GM21825 (cell line): Measurements from ENCODE around the gene EBNA1BP2.
A peak's percentile ranks its signal among the peaks of the same experiment; 100 is the strongest.
"Not testable (repeated sequence)": the region's sequence is repeated elsewhere in the genome, so short reads cannot be mapped to it uniquely, and the experiment has no call there.

Experiments used
- ATAC-seq: cut with Tn5 transposase; IDR thresholded peaks from one replicate; pipeline ENCODE4 v1.9.1; 2021; ENCODE audit warnings: mild to moderate bottlenecking, moderate library complexity; ENCODE audit not compliant: unreplicated experiment

The EBNA1BP2 gene, protein sequence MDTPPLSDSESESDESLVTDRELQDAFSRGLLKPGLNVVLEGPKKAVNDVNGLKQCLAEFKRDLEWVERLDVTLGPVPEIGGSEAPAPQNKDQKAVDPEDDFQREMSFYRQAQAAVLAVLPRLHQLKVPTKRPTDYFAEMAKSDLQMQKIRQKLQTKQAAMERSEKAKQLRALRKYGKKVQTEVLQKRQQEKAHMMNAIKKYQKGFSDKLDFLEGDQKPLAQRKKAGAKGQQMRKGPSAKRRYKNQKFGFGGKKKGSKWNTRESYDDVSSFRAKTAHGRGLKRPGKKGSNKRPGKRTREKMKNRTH

GRCh38 chr1:43171876-43172526 lies at the start of gene EBNA1BP2, which contains the start of gene CFAP57:
EBNA1BP2 (minus strand) TSS chr1:43172290; CDS start chr1:43172118, 172 bp downstream.
CFAP57 (plus strand) TSS chr1:43172330; CDS start chr1:43172754, 424 bp downstream.
- ATAC-seq, result peak; percentile 87

GRCh38 chr1:43221797-43222196 lies 49.7 kb upstream of the EBNA1BP2 start:
- ATAC-seq, result no peak

- peak; percentile 68 for ATAC-seq
Measured at GRCh38 chr1:43220905-43221778, 49.1 kb upstream of the EBNA1BP2 start.

- ATAC-seq, result no peak
Measured at GRCh38 chr1:43217747-43218146, 45.7 kb upstream of the EBNA1BP2 start.

- no peak for ATAC-seq
Measured at GRCh38 chr1:43214501-43215444, 42.7 kb upstream of the EBNA1BP2 start.

- not testable (repeated sequence) for ATAC-seq
Measured at GRCh38 chr1:43208277-43208676, 36.2 kb upstream of the EBNA1BP2 start.

- no peak for ATAC-seq
Measured at GRCh38 chr1:43207229-43207853, 35.3 kb upstream of the EBNA1BP2 start.

DNA sequence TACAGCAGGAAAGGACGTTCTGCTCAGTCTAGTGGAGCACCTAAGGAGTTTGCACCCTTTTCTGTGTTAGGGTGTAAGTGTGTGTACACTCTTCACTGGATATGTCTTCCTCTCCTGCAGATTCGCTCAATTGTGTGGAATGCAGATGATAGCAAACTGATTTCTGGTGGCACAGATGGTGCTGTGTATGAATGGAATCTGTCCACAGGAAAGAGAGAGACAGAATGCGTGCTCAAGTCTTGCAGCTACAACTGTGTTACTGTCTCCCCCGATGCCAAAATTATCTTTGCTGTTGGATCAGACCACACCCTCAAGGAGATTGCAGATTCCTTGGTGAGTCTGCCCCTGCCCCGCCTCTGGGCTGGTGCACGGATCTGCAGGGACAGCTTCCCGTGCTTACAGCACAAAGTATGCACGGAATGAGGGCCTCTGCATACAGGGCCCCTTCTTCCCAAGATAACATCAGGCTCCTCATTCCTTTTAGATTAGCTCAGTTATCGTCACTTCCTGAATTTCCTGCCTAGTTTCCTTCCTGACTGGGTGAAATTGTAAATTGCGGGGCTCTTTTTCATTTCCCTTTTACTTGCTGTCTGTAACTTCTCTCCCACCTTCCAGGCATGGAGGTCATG lies 34.6 kb upstream of the EBNA1BP2 start:
- no peak for ATAC-seq

- ATAC-seq, result no peak
Measured at GRCh38 chr1:43205671-43206070, 33.6 kb upstream of the EBNA1BP2 start.

GRCh38 chr1:43204394-43204793 lies 32.3 kb upstream of the EBNA1BP2 start:
- ATAC-seq, result no peak

GRCh38 chr1:43203859-43204258 lies 31.8 kb upstream of the EBNA1BP2 start:
- ATAC-seq, result no peak

- no peak for ATAC-seq
Measured at GRCh38 chr1:43199093-43199726, 27.1 kb upstream of the EBNA1BP2 start.

GRCh38 chr1:43197343-43198127 lies 25.4 kb upstream of the EBNA1BP2 start:
- ATAC-seq, result no peak

DNA sequence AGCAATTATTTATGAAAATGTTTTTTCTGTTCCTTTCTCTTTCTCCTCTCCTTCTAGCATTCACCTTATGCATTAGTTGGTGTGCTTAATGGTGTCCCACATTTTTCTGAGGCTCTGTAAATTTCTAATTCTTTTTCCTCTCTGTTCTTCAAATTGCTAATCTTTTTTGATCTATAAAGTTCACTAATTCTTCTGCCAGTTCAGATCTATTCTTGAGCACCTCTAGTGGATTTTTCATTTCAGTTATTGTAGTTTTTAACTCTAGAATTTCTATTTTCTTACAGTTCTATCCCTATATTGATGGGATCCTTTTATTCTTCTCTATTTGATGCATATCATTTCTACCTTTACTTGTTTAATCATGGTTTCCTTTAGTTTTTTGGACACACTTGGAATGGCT lies 22.4 kb upstream of the EBNA1BP2 start:
- ATAC-seq, result no peak

DNA sequence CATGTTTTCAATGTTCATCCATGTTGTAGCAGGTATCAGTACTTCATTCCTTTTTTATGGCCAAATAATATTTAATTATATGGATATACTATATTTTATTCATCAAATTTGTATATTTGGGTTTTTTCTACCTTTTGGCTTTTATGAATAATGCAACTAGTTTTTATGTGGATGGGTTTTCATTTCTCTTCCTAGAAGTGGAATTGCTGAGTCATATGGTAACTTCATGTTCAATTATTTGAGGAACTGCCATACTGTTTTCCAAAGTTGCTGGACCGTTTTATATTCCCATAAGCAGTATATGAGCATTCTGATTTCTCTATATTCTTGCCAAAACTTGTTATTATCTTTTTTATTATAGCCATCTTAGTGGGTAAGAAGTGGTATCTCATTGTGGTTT lies 16.0 kb upstream of the EBNA1BP2 start:
- ATAC-seq, result no peak

GRCh38 chr1:43184995-43185394 lies 12.9 kb upstream of the EBNA1BP2 start:
- no peak for ATAC-seq

DNA sequence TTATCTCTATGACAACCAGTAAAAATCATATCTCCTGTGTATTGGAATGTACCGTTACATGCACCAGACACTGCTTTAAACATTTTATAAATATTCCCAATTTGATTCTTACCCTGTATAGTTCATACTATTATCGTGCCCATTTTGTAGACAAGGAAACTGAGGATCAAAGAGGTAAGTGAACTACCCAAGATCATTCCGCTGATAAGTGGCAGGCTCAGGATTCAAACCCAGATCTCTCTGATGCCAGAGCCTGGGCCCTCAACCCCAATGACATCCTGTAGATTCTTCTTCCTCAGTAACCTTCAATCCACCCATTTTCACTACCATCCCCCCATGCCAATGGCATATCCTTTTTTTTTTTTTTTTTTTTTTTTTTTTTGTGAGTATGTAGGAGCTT lies 12.3 kb upstream of the EBNA1BP2 start:
- ATAC-seq, result no peak

DNA sequence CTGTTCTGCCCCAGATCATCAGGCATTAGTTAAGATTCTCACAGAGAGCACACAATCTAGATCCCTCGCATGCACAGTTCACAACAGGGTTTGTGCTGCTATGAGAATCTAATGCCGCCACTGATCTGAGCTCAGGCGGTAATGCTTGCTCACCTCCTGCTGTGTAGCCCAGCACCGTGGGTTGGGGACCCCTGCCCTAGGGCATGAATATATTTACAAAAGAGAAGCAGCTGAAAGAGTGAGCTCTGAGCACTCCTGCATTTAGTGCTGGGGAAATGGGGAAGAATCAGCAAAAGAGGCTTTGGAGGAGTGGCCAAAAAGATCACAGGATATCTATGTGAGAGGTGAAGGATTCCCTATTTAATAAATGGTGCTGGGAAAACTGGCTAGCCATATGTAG lies 5.6 kb upstream of the EBNA1BP2 start:
- no peak for ATAC-seq
